Globus pallidus (tissue), 1 donor: ENCODE results near the gene MCOLN2.

Source experiments
- DNase-seq: peaks from one replicate; pipeline ENCODE4 v3.0.0-alpha.2; 2015; ENCODE audit warnings: low spot score

Gene MCOLN2

GRCh38 chr1:84896279-84896678 lies 100.6 kb downstream of the MCOLN2 start:
- DNase-seq, result no peak

DNA sequence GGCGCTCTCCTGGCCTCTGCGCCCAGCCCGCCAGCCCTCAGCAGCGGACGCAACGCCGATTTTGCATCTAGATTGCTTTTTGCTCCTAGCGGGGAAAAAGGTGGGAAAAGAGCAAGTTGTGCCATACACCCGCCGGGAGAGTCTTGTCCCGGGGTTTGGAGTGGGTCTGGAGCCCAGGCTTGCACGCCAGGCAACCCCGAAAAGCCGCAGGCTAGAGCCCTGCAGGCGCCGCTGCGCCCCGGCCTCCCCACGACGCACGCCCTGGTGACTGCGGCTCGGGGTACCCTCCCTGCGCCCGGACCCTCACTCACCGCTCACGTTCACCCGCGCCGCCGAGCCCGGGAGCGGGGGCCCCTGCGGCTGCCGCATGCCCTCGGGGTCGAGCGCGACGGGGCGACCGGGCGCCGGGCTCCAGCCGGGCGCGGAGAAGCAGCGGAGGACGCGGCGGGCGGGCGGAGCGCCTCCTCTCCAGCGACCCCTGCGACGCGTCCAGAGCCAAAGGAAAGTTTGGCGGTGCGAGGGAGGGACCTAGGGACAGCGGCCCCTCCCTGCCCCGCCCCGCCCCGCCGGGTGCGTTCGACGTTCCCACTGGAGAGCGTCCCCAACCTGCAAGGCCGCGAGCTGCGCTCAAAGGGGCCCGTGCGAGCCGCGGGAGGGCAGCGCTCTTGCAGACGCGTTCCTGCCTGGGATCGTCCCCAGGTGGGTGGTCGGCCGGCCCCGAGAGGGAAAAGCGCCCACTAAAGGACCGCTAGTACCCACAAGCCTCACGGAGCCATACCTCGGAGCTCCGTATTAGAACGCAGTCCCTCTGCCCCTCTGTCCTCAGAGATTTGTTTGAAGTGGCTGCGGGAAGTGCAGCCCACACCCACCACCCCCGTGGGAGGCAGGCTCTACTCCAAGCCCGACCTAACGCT lies 104.0 kb downstream of the MCOLN2 start, which contains the start of gene LPAR3:
Gene LPAR3 (minus strand): TSS at position 502 of the 914 bp plus-strand sequence. CDS start 27,086 bp downstream, outside the sequence.
- no peak for DNase-seq

DNA sequence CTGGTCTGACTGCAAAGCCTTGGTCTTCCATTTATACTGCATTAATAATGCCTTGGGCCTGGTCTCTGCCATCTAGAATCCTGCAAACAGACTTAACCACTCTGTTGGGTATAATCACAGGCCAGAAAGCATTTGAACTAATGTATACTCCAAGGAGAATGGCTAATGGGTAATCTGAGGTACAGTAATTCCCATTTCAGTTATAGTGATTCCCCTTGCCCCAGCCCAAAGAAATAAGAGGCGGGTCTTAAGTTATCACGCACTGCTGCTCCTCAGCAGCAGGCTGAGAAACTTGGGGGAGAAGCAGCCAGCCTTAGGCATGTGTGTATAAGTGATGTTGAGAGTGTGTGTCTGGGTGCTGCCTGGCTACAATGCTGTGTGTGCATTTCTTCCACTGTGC lies 106.3 kb downstream of the MCOLN2 start:
- DNase-seq, result no peak

DNA sequence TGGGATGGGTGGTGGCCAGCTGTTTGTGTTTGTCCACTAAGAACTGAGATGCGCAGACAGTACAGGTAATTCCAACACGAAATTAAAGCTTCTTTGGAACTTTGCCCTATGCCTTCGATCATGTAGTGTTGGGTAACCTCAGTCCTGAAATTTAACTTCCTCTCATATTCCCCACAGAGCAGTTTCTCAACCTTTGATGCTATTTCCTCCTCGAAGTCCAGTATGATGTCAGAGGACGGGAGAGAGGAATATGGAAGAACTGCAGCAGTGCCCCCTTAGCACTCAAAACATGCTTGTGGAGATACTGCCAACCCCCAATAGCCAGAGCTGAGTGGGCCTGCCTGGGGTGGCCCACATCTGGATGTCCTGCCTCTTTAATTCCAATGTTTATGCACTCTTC lies 107.5 kb downstream of the MCOLN2 start:
- no peak for DNase-seq

GRCh38 chr1:84888753-84889152 lies 108.2 kb downstream of the MCOLN2 start:
- no peak for DNase-seq

DNA sequence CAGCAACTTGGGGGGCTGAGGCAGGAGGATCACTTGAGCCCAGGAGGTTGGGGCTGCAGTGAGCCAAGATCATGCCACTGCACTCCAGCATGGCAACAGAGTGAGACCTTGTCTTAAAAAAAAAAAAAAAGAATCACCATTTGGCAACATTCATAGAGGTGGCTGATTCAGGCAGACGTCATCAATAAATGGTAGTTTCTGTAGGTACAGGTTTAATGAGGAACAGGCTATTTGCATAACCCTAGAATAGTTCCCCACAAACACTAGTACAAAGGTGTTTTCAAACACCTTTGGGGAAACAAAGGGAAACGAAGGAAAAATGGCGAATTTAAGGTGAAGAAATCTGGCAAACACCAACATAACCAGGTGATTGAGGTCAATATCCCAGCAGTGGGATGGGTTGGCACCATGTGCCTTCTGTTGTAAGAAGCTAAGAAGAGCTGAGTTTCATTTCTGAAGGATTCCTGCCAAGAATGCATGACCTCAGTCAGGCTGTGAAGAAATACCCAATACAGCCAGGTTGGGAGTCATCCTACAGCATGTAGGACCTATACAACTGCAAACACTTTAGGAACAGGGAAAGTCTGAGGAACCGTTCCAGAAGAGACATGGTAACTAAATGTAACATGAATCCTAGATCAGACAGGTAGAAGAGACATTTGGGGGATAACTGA lies 109.5 kb downstream of the MCOLN2 start:
- DNase-seq, result no peak

DNA sequence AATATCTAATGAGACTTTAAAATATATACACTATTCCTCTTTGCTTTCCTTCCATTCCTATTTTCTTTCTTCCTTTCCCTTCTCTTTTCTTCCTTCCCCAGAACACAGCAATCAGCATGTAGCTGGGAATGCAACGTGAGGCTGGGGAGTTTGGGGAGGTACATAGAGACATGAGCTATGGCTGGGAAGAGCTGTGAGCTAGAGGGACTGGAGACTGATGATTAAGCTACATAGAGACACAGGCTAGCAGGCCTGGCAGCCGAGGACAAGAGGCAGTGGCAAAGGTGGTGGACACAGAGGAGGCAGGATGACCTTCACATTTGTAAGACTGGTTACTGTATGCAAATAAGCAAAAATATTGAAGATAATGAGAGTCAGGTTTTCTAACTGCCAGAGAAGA lies 111.4 kb downstream of the MCOLN2 start:
- no peak for DNase-seq

DNA sequence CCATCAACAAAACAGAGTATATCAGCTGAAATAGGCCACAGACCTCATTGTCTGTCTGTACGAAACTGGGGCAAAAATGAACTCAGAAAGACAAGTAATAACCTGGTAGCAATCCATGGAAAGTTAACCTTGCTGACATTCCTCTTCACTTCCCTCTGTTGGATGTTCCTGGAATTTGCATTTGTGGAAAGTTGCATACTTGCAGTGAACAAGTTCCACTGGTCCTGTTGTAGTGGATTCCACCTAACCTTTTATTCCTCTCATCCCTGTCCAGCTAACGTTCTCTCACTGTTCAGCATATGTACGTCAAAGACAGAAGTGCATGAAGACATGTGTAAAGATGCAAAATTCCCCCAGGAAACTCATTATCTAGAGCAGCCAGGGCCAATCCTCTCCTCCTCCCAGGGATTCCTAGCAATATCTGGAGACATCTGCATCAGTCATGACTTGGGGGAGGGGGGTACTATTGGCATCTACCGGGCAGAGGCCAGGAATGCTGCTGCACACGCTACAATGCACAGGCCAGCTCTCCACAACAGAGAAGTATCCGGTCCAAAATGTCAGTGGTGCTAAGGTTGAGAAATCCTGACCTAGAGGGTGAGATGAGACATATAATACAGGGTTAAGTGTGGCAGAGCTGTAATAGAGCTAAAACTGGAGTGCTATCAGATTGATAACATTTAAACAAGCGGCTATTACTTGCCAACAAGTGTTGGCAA lies 112.1 kb downstream of the MCOLN2 start:
- DNase-seq, result no peak

DNA sequence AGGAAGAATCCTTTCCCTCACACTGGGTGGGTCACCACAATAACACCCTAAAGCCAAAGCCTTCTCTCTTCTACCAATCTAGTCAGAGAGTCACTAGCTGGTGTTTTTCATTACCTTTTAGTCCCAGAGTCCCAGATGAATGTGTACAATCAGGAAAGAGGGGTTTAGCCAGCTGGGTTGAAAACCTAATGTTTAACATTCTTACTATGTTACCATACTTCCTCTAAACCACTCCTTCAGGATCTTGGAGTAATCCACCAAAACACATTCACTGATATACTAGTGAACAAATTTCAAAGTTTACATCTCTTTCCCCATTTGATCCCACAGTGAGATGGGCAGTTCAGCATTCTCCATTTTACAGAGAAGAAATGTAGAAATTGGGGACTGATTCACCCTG lies 113.6 kb downstream of the MCOLN2 start:
- DNase-seq, result no peak

DNA sequence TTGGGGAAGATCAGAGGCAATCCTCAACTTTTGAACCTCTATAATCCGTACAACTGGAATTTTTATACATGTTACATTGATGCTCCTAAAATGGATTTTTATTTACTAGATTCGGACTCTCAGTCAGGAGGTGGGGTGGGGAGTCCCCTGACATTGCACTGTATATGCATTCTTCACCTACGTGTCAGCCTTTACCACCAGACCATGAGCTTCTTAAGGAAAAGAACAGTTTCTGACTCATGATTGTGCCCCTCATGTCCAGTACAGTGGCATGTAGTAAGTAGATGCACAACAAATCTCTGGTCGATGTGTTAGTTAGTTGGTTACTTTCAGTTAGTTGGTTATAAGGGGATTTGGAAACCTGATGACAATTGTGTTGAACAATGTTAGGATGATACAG lies 119.3 kb downstream of the MCOLN2 start:
- DNase-seq, result no peak

GRCh38 chr1:84876353-84876752 lies 120.6 kb downstream of the MCOLN2 start:
- DNase-seq, result no peak
